GM12873 (cell line): Measurements from ENCODE around the gene KANK2.

Experiments
- CTCF ChIP-seq: IDR thresholded peaks from 2 replicates; pipeline ENCODE4 v1.5.1; 2012; ENCODE audit warnings: low read depth, mild to moderate bottlenecking, moderate library complexity, low read length, control low read depth; ENCODE audit not compliant: insufficient read depth; ENCODE audit errors: missing control alignments

KANK2 gene

GRCh38 chr19:11240008-11240444, 42.7 kb upstream of the KANK2 start:
- no peak for TF ChIP-seq CTCF

- TF ChIP-seq CTCF, result no peak
These were observed 42.1 kb upstream of the KANK2 start, which contains the start of gene ANGPTL8 for GRCh38 chr19:11239377-11240000. TSS of gene ANGPTL8 (plus strand) at chr19:11239619. CDS start at chr19:11239638, 19 bp downstream.

GRCh38 chr19:11238781-11239376, 41.5 kb upstream of the KANK2 start:
- no peak for TF ChIP-seq CTCF

- no peak for TF ChIP-seq CTCF
These were observed 40.7 kb upstream of the KANK2 start for GRCh38 chr19:11238041-11238440.

GRCh38 chr19:11237321-11237720, 40.0 kb upstream of the KANK2 start:
- no peak for TF ChIP-seq CTCF

- TF ChIP-seq CTCF, result no peak
These were observed 39.3 kb upstream of the KANK2 start for GRCh38 chr19:11236324-11237301.
